Kidney (tissue), 14 donors: ENCODE results near the gene NLK. TPM values are rescaled to one million over a fixed set of nuclear protein-coding genes. Genes with fewer than 3 reads are reported as not detected.
"Not testable (repeated sequence)": the region's sequence is repeated elsewhere in the genome, so short reads cannot be mapped to it uniquely, and the experiment has no call there.

Source experiments
- DNase-seq, 5 donors: peaks; one replicate each; pipeline ENCODE4 v3.0.0-alpha.2; 2013 to 2020
- FAIRE-seq: peaks from 2 replicates; lab custom pipeline; 2012; peaks lifted over from hg19 to GRCh38; lab: Jason Lieb, UNC
- H3K27ac ChIP-seq, 2 donors: one replicate each; pipeline ENCODE4 v1.7.0; 2013; ENCODE audit warnings: low read depth in 2 of 2, low read length in 2 of 2, inconsistent platforms in 1 of 2
- H3K27me3 ChIP-seq: one replicate; pipeline ENCODE4 v1.7.1; 2013; ENCODE audit warnings: low read length, inconsistent platforms; ENCODE audit not compliant: control insufficient read depth, insufficient read depth
- H3K36me3 ChIP-seq, 3 donors: one replicate each; pipeline versions ENCODE4 v1.7.0 to v1.7.1; 2013; ENCODE audit warnings: low read length in 3 of 3, control low read depth in 1 of 3, inconsistent platforms in 1 of 3; ENCODE audit not compliant: insufficient read depth in 3 of 3, control insufficient read depth in 2 of 3
- H3K4me1 ChIP-seq, 3 donors: one replicate each; pipeline versions ENCODE4 v1.7.0 to v1.7.1; 2013; ENCODE audit warnings: low read length in 3 of 3, inconsistent platforms in 1 of 3, low read depth in 1 of 3; ENCODE audit not compliant: control insufficient read depth in 2 of 3, insufficient read depth in 2 of 3
- H3K4me3 ChIP-seq, 3 donors: one replicate each; pipeline versions ENCODE4 v1.7.0 to v1.8.1; 2013; ENCODE audit warnings: low read length in 3 of 3, control low read depth in 1 of 3, inconsistent platforms in 1 of 3
- H3K9ac ChIP-seq, 3 donors: one replicate each; pipeline versions ENCODE4 v1.7.0 to v1.7.1; 2013; ENCODE audit warnings: low read length in 3 of 3, control low read depth in 1 of 3, inconsistent platforms in 1 of 3
- H3K9me3 ChIP-seq, 3 donors: one replicate each; pipeline versions ENCODE4 v1.7.0 to v1.7.1; 2013; ENCODE audit warnings: low read length in 3 of 3, control low read depth in 1 of 3, inconsistent platforms in 1 of 3; ENCODE audit not compliant: control insufficient read depth in 2 of 3, insufficient read depth in 1 of 3
- CTCF ChIP-seq: IDR thresholded peaks from 3 replicates; pipeline ENCODE4 v1.5.1; 2012; ENCODE audit warnings: mild to moderate bottlenecking, moderate library complexity, borderline replicate concordance; ENCODE audit not compliant: insufficient read depth; ENCODE audit errors: extremely low read depth
- intact Hi-C: fragments of 100-400 bp; cut with DNase I; formaldehyde crosslinking; loops from one replicate; pipeline ENCODE4 v1.11.1; 2022
- polyA plus RNA-seq: library from polyadenylated mRNA; stranded (reverse); fragments of 350-450 nt; fragmentation: Illumina TruSeq; extraction: RNeasy Lipid Tissue Mini Kit (QIAGEN cat#74804); gene quantifications from one replicate; pipeline ENCODE4 v1.2.3, GENCODE V29; 2014; ENCODE audit warnings: low read depth, low replicate concordance; ENCODE audit not compliant: insufficient read depth
- total RNA-seq: library from RNA; stranded (reverse); fragmentation: NEBNext Ultra II Directional; extraction: Animal tissue kit (Norgen Biotek cat#: 25700); gene quantifications from one replicate; pipeline ENCODE4 v1.2.1, GENCODE V29; 2021
- donor health status: control.
- donor health status: control.
- donor health status: control.
- donor health status: control.
- donor health status: control.
- donor health status: DM: yes; HTN: yes; CAD: no.
- donor health status: Normal renal cell carcinoma (clear cell type).

NLK gene
- total and polyA plus RNA-seq, 2 donors from 2014 or later, result 20.2 to 31.3 TPM

GRCh38 chr17:28230011-28230410, 187.5 kb downstream of the NLK start:
- no peak overlapping the region for H3K27ac ChIP-seq

GRCh38 chr17:28230607-28231006, 188.1 kb downstream of the NLK start:
- peaks cover 0 to 12% (median 3%) of the 10 kb centered on the region in 3 donors for H3K4me1 ChIP-seq
- H3K27ac ChIP-seq, H3K27me3 ChIP-seq, FAIRE-seq, intact Hi-C loops, DNase-seq, H3K9me3 ChIP-seq, H3K36me3 ChIP-seq, H3K4me3 ChIP-seq, H3K9ac ChIP-seq: not testable (repeated sequence)

More at GRCh38 chr17:28230011-28230410, 187.5 kb downstream of the NLK start:
- peaks cover 0 to 12% (median 3%) of the 10 kb centered on the region in 3 donors for H3K4me1 ChIP-seq
- H3K9ac ChIP-seq, result no peak overlapping the region
- no peaks in the 10 kb centered on the region for H3K9me3 ChIP-seq
- intact Hi-C loops, result no loop called here
- no peak overlapping the region for H3K4me3 ChIP-seq
- peaks cover 2% of the 10 kb centered on the region for H3K27me3 ChIP-seq
- FAIRE-seq, result no peak
- no peak for TF ChIP-seq CTCF
- peak in 1 of 5 donors; percentile 40 for DNase-seq
- no peaks in the 10 kb centered on the region for H3K36me3 ChIP-seq

GRCh38 chr17:28231624-28232023, 189.1 kb downstream of the NLK start:
- Histone ChIP-seq H3K9ac (peak overlapping the region in 1 of 3 donors; percentile 52), H3K27ac (peak overlapping the region; percentile 57 to 60), H3K4me3 (peak overlapping the region in 2 of 3 donors; percentile 12 to 39), H3K4me1 (peaks cover 0 to 12% (median 3%) of the 10 kb centered on the region in 3 donors)
- DNase-seq, FAIRE-seq, H3K27me3 ChIP-seq, intact Hi-C loops, H3K9me3 ChIP-seq, H3K36me3 ChIP-seq: not testable (repeated sequence)

- Histone ChIP-seq H3K27ac (peak overlapping the region; percentile 74 to 82), H3K9ac (peak overlapping the region in 1 of 3 donors; percentile 89), H3K4me3 (peak overlapping the region; percentile 7 to 65 (median 58))
- FAIRE-seq, H3K9me3 ChIP-seq, H3K36me3 ChIP-seq, H3K27me3 ChIP-seq, H3K4me1 ChIP-seq, intact Hi-C loops: not testable (repeated sequence)
- peak in 1 of 5 donors; percentile 51 for DNase-seq
- peak; percentile 51 for TF ChIP-seq CTCF
These were observed 190.7 kb downstream of the NLK start for GRCh38 chr17:28232966-28233870.

GRCh38 chr17:28233872-28234856, 191.7 kb downstream of the NLK start:
- FAIRE-seq, H3K27me3 ChIP-seq, intact Hi-C loops, H3K9me3 ChIP-seq, H3K4me1 ChIP-seq, H3K36me3 ChIP-seq: not testable (repeated sequence)
- peak; percentile 71 to 86 (median 85) for DNase-seq
- Histone ChIP-seq H3K4me3 (peak overlapping the region; percentile 7 to 65 (median 58)), H3K27ac (peak overlapping the region; percentile 74 to 82), H3K9ac (peak overlapping the region in 1 of 3 donors; percentile 89)

GRCh38 chr17:28235066-28235700, 192.7 kb downstream of the NLK start:
- H3K4me3 ChIP-seq, H3K9ac ChIP-seq, FAIRE-seq, H3K36me3 ChIP-seq, H3K4me1 ChIP-seq, intact Hi-C loops, H3K9me3 ChIP-seq, H3K27ac ChIP-seq, H3K27me3 ChIP-seq: not testable (repeated sequence)
- DNase-seq, result peak in 2 of 5 donors; percentile 27 to 30
